GM21576 (cell line): ENCODE results near the gene KCNJ16.
A peak's percentile ranks its signal among the peaks of the same experiment; 100 is the strongest.

Experiments used
- ATAC-seq: cut with Tn5 transposase; IDR thresholded peaks from one replicate; pipeline ENCODE4 v1.9.1; 2021; ENCODE audit warnings: mild to moderate bottlenecking, moderate library complexity; ENCODE audit not compliant: unreplicated experiment

The KCNJ16 gene

DNA sequence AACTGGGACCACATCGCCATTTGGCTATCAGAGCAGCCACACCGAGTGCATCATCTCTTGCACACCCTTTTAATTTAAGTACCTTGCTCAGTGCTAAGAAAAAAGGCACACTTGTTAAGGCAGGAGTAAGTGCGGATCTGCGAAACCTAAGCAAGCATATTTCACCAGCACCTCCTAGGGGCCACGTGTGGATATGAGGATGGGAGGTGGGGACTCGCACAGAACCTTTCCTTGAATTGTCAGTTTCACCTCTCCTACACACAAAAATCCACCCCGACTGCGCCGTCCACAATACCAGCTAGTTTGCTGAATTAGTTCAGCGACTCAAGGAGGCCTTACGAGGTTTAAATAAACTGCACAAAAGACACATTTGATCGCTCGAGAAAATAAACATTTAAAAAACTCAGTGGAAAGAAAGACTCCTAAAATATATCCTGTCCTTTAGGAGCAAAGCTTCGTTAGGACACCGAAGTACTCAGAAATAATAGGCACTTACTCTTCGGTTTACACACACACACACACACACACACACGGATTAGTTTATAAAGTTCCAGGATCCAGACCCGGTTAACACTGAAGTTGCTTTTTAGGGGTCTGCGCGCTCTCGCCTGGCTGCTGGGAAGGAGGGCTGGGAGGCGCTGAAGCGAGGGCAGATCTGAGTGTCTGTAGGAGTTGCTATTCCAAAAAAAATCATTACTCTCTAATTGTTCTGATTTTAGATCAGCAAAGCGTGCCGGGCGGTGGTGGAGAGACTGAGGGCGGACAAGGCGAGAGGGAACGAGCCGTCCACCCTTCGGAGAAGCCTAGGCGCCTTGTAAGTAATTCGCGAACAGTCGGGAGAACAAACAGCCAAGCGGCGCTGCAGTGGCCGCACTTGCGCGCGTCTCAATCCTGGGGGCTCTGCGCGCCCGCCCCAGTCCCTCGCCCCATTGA, 93.3 kb downstream of the KCNJ16 start:
- ATAC-seq: peak; percentile 8

- peak; percentile 95 for ATAC-seq
Observed at GRCh38 chr17:70168977-70169708, 94.1 kb downstream of the KCNJ16 start, which contains the start of gene KCNJ2. Gene KCNJ2 (plus strand): TSS chr17:70169532. CDS start chr17:70175040, 5,508 bp downstream.

DNA sequence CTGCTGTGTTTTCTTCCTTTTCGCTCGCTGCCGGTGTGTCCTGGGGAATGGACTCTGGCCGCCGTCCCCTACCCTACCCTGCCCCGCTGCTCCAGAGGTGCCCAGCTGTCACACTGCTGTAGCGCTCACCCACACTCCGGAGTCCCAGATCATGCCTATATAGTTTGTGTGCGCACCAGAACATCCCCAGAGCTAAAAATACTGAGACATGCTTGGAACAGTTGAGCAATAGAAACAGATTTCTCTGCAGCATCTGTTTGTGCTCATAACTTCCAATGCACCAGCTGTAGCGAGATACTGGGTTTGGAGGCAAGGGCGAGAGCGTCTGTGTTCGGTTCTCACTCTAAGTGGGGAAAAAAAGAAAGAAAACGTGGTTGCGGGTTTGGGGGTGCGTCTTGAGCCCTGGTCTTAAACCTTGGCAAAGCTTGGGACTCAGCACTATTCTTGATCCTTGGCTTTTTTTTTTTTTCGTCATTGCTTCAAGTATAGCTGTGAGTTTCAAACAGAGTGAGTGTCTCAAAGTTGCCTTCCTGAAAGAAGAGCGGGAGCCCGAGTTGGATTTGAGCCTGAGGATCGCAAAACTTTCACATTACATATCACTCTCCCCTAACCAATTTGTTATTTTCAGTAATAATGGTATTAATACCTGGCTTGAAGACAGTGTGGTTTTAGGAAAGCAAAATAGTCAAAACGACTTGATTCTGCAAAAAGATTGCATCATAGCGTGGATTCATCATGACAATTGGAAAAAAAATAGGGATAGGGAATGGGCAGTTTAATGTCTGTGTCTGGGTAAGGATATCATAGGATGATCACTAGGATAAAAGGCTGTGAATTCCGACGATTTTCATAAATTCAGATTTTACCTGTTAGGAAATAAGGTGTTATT, 94.9 kb downstream of the KCNJ16 start:
- no peak for ATAC-seq

DNA sequence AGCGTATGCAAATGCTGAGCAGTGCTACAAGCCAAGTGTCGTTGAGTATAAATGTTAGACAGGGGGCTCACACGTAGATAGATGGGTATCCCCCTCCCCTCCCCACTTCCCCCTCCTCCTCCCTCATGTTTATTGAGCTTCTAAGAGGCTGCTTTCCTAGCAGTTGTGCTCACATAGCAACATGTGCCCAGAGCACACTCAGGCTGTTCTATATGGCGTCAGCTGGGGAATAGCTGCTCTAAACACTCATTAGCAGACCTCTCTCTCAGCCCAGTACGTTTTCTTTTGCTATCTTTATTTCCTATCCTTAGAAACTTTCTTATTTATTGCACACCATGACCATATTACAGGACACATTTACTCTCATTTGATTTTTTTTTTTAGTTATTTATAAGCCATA, 96.1 kb downstream of the KCNJ16 start:
- no peak for ATAC-seq

- no peak for ATAC-seq
Observed at GRCh38 chr17:70172449-70172848, 97.4 kb downstream of the KCNJ16 start.

GRCh38 chr17:70172923-70173322, 97.9 kb downstream of the KCNJ16 start:
- ATAC-seq: no peak

GRCh38 chr17:70173681-70174080, 98.7 kb downstream of the KCNJ16 start:
- ATAC-seq: no peak

DNA sequence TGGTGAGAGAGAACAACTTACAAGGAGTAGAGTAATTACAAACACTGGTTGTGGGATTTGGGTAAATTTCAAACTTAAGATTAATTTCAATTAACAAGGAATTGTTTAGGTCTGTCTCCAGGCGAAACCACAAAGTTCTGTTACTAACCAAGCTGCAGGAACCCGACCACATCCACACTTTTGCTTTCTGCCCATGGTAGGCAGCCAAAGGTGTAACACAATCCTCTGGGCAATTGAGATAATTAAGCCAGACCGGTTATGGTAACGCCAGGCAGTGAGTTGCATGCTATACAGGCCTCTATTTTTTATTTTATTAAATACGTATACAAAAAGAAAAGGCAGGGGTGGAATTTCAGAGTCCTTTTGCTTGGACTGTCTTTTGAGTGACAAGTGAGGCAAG, 106.4 kb downstream of the KCNJ16 start:
- no peak for ATAC-seq

GRCh38 chr17:70181866-70182265, 106.8 kb downstream of the KCNJ16 start:
- ATAC-seq: no peak

GRCh38 chr17:70183508-70183907, 108.5 kb downstream of the KCNJ16 start:
- ATAC-seq: no peak

GRCh38 chr17:70184207-70184606, 109.2 kb downstream of the KCNJ16 start:
- ATAC-seq: no peak

- no peak for ATAC-seq
Observed at GRCh38 chr17:70184770-70185169, 109.7 kb downstream of the KCNJ16 start.
